SJCRH30 (cell line): Measurements from ENCODE around the gene PLPP1. TPM values are rescaled to one million over a fixed set of nuclear protein-coding genes. Genes with fewer than 3 reads are reported as not detected.

Experiments
- total RNA-seq: library from RNA; depleted of rRNA; stranded (reverse); fragments of >200 nt; shearing (Covaris generic); gene quantifications from 2 replicates; pipeline ENCODE4 v1.2.3, GENCODE V29; 2014; rRNA removed

The PLPP1 gene
- total RNA-seq, 1 experiment from 2014 or later: 35.1 TPM

Other genes with a start within 250 kb of the PLPP1 start
- gene DHX29, start 227.3 kb downstream of the PLPP1 start, total RNA-seq: 38.1 and 41.3 TPM in 2 replicates
- 109 and 130 TPM in 2 replicates for gene MTREX, start 227.0 kb downstream of the PLPP1 start, total RNA-seq
- 30.6 and 33.7 TPM in 2 replicates for gene SLC38A9, start 177.4 kb upstream of the PLPP1 start, total RNA-seq
- not detected in 2 replicates for gene DDX4, start 203.1 kb upstream of the PLPP1 start, total RNA-seq